ENCODE data around the gene TRIM7. TPM values are rescaled to one million over a fixed set of nuclear protein-coding genes. Genes with fewer than 3 reads are reported as not detected.

The TRIM7 gene
- total and polyA plus RNA-seq, 9 of the 15 experiments (the other 6 are each of a cell fraction or from before 2014, with no cell fraction given): 2.6 to 14.9 (median 8.9) TPM

GRCh38 chr5:181243018-181243563 is 38.1 kb upstream of the TRIM7 start:
- peak overlapping the region; percentile 99 to 100 for H3K9ac ChIP-seq (ENCODE audit: insufficient read depth in 1 of 2, low read depth in 2 of 2, low read length in 2 of 2)
- BruUV-seq (replicated peaks): TSS peak; percentile 61
- in situ Hi-C loops (cut with MboI): no loop called here
- H3K4me3 ChIP-seq: peak overlapping the region; percentile 94
- H3K36me3 ChIP-seq (ENCODE audit: control insufficient read depth, insufficient read depth, low read length): peaks cover 56% of the 10 kb centered on the region
- intact Hi-C loops (cut with micrococcal nuclease): no loop called here
- no peak for FAIRE-seq
- H3K79me2 ChIP-seq (ENCODE audit: control insufficient read depth, insufficient read depth, low read length): peaks cover 93% of the 10 kb centered on the region
- H3K4me2 ChIP-seq (ENCODE audit: insufficient read depth, low read length): peak overlapping the region; percentile 93
- ChIA-PET CTCF (ENCODE audit: low intra/inter-chr PET ratio) (no interaction called here), POLR2A (interaction anchor here (0.7 to 17.5 kb wide), 5 partner anchors 9 to 58 kb away, joined by 3 to 185 read pairs (median 5); partner anchors contain the start of gene TRIM52)
- H3K9me3 ChIP-seq (replicated peaks; ENCODE audit: control insufficient read depth, insufficient read depth, low read depth, low read length): no peaks in the 10 kb centered on the region
- no peaks in the 10 kb centered on the region for H3K27me3 ChIP-seq (ENCODE audit: control insufficient read depth in 2 of 2, insufficient read depth in 2 of 2, low read length in 2 of 2)
- WGBS (ENCODE audit: insufficient coverage, low coverage, missing lambda C conversion rate): 0% methylated on average over 24 of the region's 25 CpGs
- peak overlapping the region; percentile 99 for H3K27ac ChIP-seq (ENCODE audit: extremely low read depth, low read depth, low read length)
- H3K9me1 ChIP-seq (ENCODE audit: control insufficient read depth, insufficient read depth, low read length): peaks cover 8% of the 10 kb centered on the region
- H3K4me1 ChIP-seq (replicated peaks in 1 of 2; ENCODE audit: control insufficient read depth in 2 of 2, insufficient read depth in 2 of 2, low read length in 2 of 2): peaks cover 31 to 51% of the 10 kb centered on the region in 2 experiments; a peak in 4 of 5 replicates
- H4K20me1 ChIP-seq (replicated peaks; ENCODE audit: control insufficient read depth, insufficient read depth, low read length): peaks cover 45% of the 10 kb centered on the region
- 0 out of 2 replicates have a peak overlapping the region, but pooled peaks have one; percentile 100 for H2AFZ ChIP-seq (ENCODE audit: low read depth, low read length)
- DNase-seq (ENCODE audit: extremely low read depth in 1 of 4, low spot score in 3 of 4): peak in 2 of 4 experiments; percentile 30 to 34
- no peak for ATAC-seq
- no peak for TF ChIP-seq CEBPZ (IDR thresholded peaks at IDR 0.05; ENCODE audit: borderline replicate concordance, low read depth, low read length)
- TF ChIP-seq SAFB2 (IDR thresholded peaks at IDR 0.05; ENCODE audit: borderline replicate concordance, low read depth, low read length, severe bottlenecking): no peak
- TF ChIP-seq JUN (IDR thresholded peaks at IDR 0.05; ENCODE audit: borderline replicate concordance, low read depth, low read length): no peak
- TF ChIP-seq JUN (CRISPR knock-in tag; IDR thresholded peaks at IDR 0.05; ENCODE audit: borderline replicate concordance): peak; percentile 61; the same call in 1 of the 2 replicates
- TF ChIP-seq NEUROD1 (IDR thresholded peaks at IDR 0.05; ENCODE audit: borderline replicate concordance, low read depth, low read length, partially characterized antibody): no peak
- no peak for TF ChIP-seq CBX3 (IDR thresholded peaks at IDR 0.05; ENCODE audit: borderline replicate concordance in 1 of 2, low read length in 2 of 2)
- TF ChIP-seq NR0B1 (IDR thresholded peaks at IDR 0.05; ENCODE audit: partially characterized antibody): no peak
- TF ChIP-seq HES1 (IDR thresholded peaks at IDR 0.05; ENCODE audit: low read depth): no peak
- no peak for TF ChIP-seq MCM3 (IDR thresholded peaks at IDR 0.05)
- TF ChIP-seq SNIP1 (IDR thresholded peaks at IDR 0.05; ENCODE audit: low read depth): no peak
- TF ChIP-seq NR2F6 (CRISPR knock-in tag; IDR thresholded peaks at IDR 0.05): no peak
- TF ChIP-seq ZC3H8 (IDR thresholded peaks at IDR 0.05): no peak
- TF ChIP-seq VEZF1 (CRISPR knock-in tag; IDR thresholded peaks at IDR 0.05): no peak
- no peak for TF ChIP-seq PTRF (tag; IDR thresholded peaks at IDR 0.05)
